ENCODE data around the gene CAST.

CAST gene

GRCh38 chr5:96733771-96734500, 71.8 kb downstream of the CAST start:
- FAIRE-seq (no peak), DNase-seq (ENCODE audit: insufficient read length, low spot score) (no peak)
- no peak for TF ChIP-seq CTCF (IDR thresholded peaks at IDR 0.05; ENCODE audit: insufficient read depth, missing control alignments)

DNA sequence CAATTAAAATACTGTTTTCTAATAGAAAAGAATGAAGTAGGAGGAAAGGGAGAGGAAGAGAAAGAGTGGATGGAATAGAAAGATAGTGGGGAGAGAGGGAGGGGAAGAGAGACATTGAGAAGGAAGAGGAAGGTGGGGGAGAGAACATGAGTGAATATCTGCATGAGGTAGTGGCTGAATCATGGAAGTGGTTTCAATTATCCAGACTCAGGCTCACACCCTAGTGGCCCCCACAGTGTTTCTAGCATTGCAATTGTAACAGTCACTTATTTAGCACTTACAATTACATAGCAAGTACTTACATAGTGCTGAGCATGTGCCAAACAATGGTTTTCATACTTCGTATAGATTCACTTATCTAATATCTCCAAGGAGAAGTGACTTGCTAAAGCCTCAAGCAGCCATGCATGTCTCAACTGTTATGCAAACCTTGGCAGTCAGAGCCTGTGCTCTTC, 72.7 kb downstream of the CAST start:
- DNase-seq (ENCODE audit: insufficient read length, low spot score) (no peak), FAIRE-seq (no peak)
- no peak for TF ChIP-seq CTCF (IDR thresholded peaks at IDR 0.05; ENCODE audit: insufficient read depth, missing control alignments)

GRCh38 chr5:96736937-96737336, 74.8 kb downstream of the CAST start:
- TF ChIP-seq CTCF (IDR thresholded peaks at IDR 0.05; ENCODE audit: insufficient read depth, missing control alignments): no peak
- DNase-seq (ENCODE audit: insufficient read length, low spot score): no peak
- no peak for FAIRE-seq

- DNase-seq (ENCODE audit: insufficient read length, low spot score): no peak
- no peak for FAIRE-seq
- no peak for TF ChIP-seq CTCF (IDR thresholded peaks at IDR 0.05; ENCODE audit: insufficient read depth, missing control alignments)
Observed at GRCh38 chr5:96741106-96741505, 78.9 kb downstream of the CAST start.

GRCh38 chr5:96741891-96742309, 79.7 kb downstream of the CAST start:
- FAIRE-seq: no peak
- no peak for DNase-seq (ENCODE audit: insufficient read length, low spot score)
- TF ChIP-seq CTCF (IDR thresholded peaks at IDR 0.05; ENCODE audit: insufficient read depth, missing control alignments): no peak

DNA sequence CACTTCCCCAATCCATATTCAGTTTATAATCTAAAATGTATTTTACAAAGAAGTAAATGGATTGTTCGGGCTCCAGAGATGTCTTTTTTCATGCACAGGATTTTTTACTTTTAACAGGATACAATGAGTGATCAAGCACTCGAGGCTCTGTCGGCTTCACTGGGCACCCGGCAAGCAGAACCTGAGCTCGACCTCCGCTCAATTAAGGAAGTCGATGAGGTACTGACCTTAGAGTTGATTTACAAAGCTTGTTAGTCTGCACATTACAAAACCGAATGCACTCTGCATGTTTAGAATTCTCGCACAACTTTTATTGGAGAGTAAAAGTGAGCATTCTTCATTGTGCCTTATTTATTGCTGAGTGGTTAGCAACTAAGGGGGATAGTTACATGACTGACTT, 80.4 kb downstream of the CAST start:
- no peak for DNase-seq (ENCODE audit: insufficient read length, low spot score)
- FAIRE-seq: no peak
- TF ChIP-seq CTCF (IDR thresholded peaks at IDR 0.05; ENCODE audit: insufficient read depth, missing control alignments): no peak

DNA sequence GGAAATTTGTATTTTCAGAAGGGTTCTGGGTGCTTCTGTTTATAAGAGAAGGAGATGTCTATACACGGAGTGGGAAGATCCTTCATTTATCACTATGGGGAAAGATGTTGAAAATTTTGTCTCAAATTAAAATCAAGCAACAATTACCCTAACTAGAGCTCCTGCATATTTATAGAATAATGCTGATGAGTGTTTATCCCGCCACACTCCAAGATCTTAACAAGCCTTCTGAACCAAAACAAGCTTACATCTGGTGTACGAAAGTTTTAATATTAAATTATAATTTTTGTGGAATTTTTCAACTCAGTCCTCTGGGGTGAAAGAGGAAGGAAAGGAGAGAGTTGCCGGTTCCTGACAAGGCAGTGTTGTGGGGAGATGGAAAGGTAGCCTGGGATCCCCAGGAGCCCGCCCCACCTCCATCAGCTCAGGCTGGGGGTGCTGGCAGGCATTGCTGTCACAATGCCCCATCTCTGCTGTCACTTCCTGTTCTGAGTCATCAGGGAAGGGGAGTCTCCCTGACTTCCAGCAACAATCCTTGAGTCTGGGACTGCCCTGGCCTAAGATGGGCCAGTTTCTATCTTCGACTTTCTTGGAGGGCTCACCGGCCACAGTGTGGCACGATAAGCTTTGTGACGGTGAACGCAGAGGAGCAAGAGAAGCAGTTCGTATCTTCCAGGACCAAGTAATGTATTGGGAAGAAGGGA, 81.0 kb downstream of the CAST start:
- DNase-seq (ENCODE audit: insufficient read length, low spot score): no peak
- no peak for FAIRE-seq
- TF ChIP-seq CTCF (IDR thresholded peaks at IDR 0.05; ENCODE audit: insufficient read depth, missing control alignments): no peak
